Heart left ventricle (tissue), 13 donors: ENCODE measurements around the gene RANBP3.

Experiments
- POLR2A ChIP-seq, 2 donors: fragments of 450-650 bp; IDR thresholded peaks; one replicate each; pipeline ENCODE4 v1.6.1; 2017; ENCODE audit warnings: antibody characterized with exemption in 2 of 2, mild to moderate bottlenecking in 2 of 2, moderate library complexity in 2 of 2
- TF ChIP-seq, protein P1 (sequence below), 12 donors: fragments of 200-600 bp; sonication (generic) in 4 of 12; IDR thresholded peaks; one replicate each; pipeline versions ENCODE4 v1.5.0 to v1.8.0; 2018 to 2022; ENCODE audit warnings: antibody characterized with exemption in 12 of 12, mild to moderate bottlenecking in 5 of 12
- donor health status: ischemic (EF 13 %, LVEDD 7.1; RV severe dilation, severe dysfunction).
- donor health status: DM: no; HTN: yes; CAD: no.
- donor health status: DM: no; HTN: no; CAD: no.
- donor health status: ischemic (EF 25% LVEDD 6.9; RV normal size, moderate dysfunction).
- donor health status: ischemic (EF 25% LVEDD 5.7; RV mildly dilated, moderate dysfunction).
- donor health status: ischemic (EF 35%, LVEDD 5.7; RV mildly dilated, moderate dysfunction).
- donor health status: nonischemic (EF 11% LVEDD 7.7; RV severe dilation, severe dysfunction).
- donor health status: DM: yes; HTN: yes; CAD: no.
- donor health status: PGD.
- donor health status: ischemic (EF 29% LVEDD 5.4; RV normal size, mild dysfunction).
- donor health status: nonischemic (EF 23%, LVEDD 6.1; RV moderate dilation, normal function).

DNA sequence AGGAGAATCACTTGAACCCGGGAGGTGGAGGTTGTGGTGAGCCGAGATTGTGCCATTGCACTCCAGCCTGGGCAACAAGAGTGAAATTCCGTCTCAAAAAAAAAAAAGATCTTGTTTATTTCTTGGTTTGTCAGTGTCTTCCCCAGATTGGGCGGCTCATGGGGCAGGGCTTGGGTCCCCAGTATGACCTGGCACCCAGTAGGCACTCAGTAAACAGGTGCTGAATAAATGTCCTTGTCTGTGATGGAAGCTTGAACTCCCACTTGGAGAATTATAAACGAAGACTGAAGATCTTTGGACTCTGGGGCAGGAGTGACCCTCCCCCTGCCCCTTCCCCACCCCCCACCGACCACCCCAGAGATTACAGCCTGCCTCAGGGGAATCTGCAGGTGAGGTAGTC, 97.7 kb downstream of the RANBP3 start:
- TF ChIP-seq, protein P1, sequence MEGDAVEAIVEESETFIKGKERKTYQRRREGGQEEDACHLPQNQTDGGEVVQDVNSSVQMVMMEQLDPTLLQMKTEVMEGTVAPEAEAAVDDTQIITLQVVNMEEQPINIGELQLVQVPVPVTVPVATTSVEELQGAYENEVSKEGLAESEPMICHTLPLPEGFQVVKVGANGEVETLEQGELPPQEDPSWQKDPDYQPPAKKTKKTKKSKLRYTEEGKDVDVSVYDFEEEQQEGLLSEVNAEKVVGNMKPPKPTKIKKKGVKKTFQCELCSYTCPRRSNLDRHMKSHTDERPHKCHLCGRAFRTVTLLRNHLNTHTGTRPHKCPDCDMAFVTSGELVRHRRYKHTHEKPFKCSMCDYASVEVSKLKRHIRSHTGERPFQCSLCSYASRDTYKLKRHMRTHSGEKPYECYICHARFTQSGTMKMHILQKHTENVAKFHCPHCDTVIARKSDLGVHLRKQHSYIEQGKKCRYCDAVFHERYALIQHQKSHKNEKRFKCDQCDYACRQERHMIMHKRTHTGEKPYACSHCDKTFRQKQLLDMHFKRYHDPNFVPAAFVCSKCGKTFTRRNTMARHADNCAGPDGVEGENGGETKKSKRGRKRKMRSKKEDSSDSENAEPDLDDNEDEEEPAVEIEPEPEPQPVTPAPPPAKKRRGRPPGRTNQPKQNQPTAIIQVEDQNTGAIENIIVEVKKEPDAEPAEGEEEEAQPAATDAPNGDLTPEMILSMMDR (IDR thresholded peaks at IDR 0.05) = no peak
- TF ChIP-seq POLR2A (IDR thresholded peaks at IDR 0.05) = no peak
